ENCODE measurements around the gene CFAP20DC. TPM values are rescaled to one million over a fixed set of nuclear protein-coding genes. Genes with fewer than 3 reads are reported as not detected.

The CFAP20DC gene
- total and polyA plus RNA-seq, 2 of the 4 experiments (the other 2 are of a cell fraction) = 1.2 to 1.6 TPM

GRCh38 chr3:58743296-58743695, 306.5 kb downstream of the CFAP20DC start:
- POLR2A ChIA-PET (ENCODE audit: unreplicated experiment) = no interaction called here
- TF ChIP-seq FOS (IDR thresholded peaks at IDR 0.05; ENCODE audit: low read depth, low read length) = no peak
- TF ChIP-seq, protein P1, sequence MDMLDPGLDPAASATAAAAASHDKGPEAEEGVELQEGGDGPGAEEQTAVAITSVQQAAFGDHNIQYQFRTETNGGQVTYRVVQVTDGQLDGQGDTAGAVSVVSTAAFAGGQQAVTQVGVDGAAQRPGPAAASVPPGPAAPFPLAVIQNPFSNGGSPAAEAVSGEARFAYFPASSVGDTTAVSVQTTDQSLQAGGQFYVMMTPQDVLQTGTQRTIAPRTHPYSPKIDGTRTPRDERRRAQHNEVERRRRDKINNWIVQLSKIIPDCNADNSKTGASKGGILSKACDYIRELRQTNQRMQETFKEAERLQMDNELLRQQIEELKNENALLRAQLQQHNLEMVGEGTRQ (IDR thresholded peaks at IDR 0.05; ENCODE audit: low read depth, low read length) = no peak
- no peak for TF ChIP-seq MAZ (IDR thresholded peaks at IDR 0.05; ENCODE audit: borderline replicate concordance, low read depth, low read length)
- no peak for TF ChIP-seq CHD1 (IDR thresholded peaks at IDR 0.05; ENCODE audit: low read depth, low read length)
- TF ChIP-seq BHLHE40 (IDR thresholded peaks at IDR 0.05; ENCODE audit: low read depth, low read length) = no peak
- no peak for TF ChIP-seq MAFK (IDR thresholded peaks at IDR 0.05; ENCODE audit: low read depth, low read length)
- TF ChIP-seq SMC3 (IDR thresholded peaks at IDR 0.05; ENCODE audit: low read depth, low read length) = no peak
- no peak for TF ChIP-seq RAD21 (IDR thresholded peaks at IDR 0.05; ENCODE audit: low read length)
- no peak overlapping the region for H3K9ac ChIP-seq (ENCODE audit: low read depth, low read length)
- no peaks in the 10 kb centered on the region for H4K20me1 ChIP-seq (ENCODE audit: insufficient read depth, low read length)
- no CpG with 5 or more reads among the region's 1 CpG for WGBS, 2 experiments (ENCODE audit: extremely low coverage in 2 of 2, insufficient read length in 1 of 2)
- H3K4me2 ChIP-seq (ENCODE audit: low read depth, low read length) = no peak overlapping the region
- H4K5ac ChIP-seq (ENCODE audit: low read depth, low read length) = no peak overlapping the region
- H2BK5ac ChIP-seq (ENCODE audit: low read depth, low read length, poor library complexity, severe bottlenecking) = no peak overlapping the region
- CTCF ChIA-PET = no interaction called here
- no TSS peak for BruUV-seq (replicated peaks)
- no peak overlapping the region for H2BK20ac ChIP-seq (ENCODE audit: low read depth, low read length)
- no peaks in the 10 kb centered on the region for H3K9me1 ChIP-seq (ENCODE audit: insufficient read depth, low read length)
- H3K79me1 ChIP-seq (ENCODE audit: low read depth in 1 of 2, low read length in 2 of 2) = no peaks in the 10 kb centered on the region
- H2AFZ ChIP-seq (replicated peaks; ENCODE audit: low read length, poor library complexity) = no peak overlapping the region
- no peak overlapping the region for H4K91ac ChIP-seq (ENCODE audit: insufficient read depth, low read depth, low read length)
- H2AK9ac ChIP-seq (replicated peaks; ENCODE audit: low read depth, low read length, poor library complexity) = no peak overlapping the region
- H3K18ac ChIP-seq (ENCODE audit: low read depth, low read length) = no peak overlapping the region
- DNase-seq (no peak), ATAC-seq (ENCODE audit: low read depth) (no peak)
- H3K36me3 ChIP-seq (ENCODE audit: control insufficient read depth, insufficient read depth, low read length) = no peaks in the 10 kb centered on the region
- no peak overlapping the region for H3K4ac ChIP-seq (ENCODE audit: low read depth, low read length)
- H2BK15ac ChIP-seq (ENCODE audit: low read depth, low read length) = no peak overlapping the region
- H3K23ac ChIP-seq (ENCODE audit: low read depth, low read length) = no peak overlapping the region
- no peak overlapping the region for H2BK120ac ChIP-seq (ENCODE audit: low read depth, low read length)
- H3K56ac ChIP-seq (ENCODE audit: extremely low read depth, insufficient read depth, low read length) = no peak overlapping the region
- H4K8ac ChIP-seq (ENCODE audit: low read depth in 2 of 2, low read length in 2 of 2) = no peak overlapping the region
- no peaks in the 10 kb centered on the region for H3K9me3 ChIP-seq (ENCODE audit: control insufficient read depth, insufficient read depth, low read length)
- in situ Hi-C loops (cut with MboI; ENCODE audit: low sequenced_read_pairs) (no loop called here), intact Hi-C loops (cut with micrococcal nuclease) (no loop called here), dilution Hi-C loops (cut with HindIII; ENCODE audit: low sequenced_read_pairs, unreplicated experiment) (no loop called here)
- no peaks in the 10 kb centered on the region for H3K4me1 ChIP-seq (ENCODE audit: control insufficient read depth, insufficient read depth, low read length)
- H3K4me3 ChIP-seq (ENCODE audit: insufficient read depth, low read depth, low read length) = no peak overlapping the region
- no peaks in the 10 kb centered on the region for H3K27me3 ChIP-seq (ENCODE audit: control insufficient read depth, insufficient read depth, low read length)
- no peak overlapping the region for H3K14ac ChIP-seq (replicated peaks; ENCODE audit: low read depth, low read length)
- H3K27ac ChIP-seq (ENCODE audit: insufficient read depth, low read length) = no peak overlapping the region
- no peak overlapping the region for H2AK5ac ChIP-seq (ENCODE audit: low read depth, low read length)
